Measurements from ENCODE around the gene TNIK. TPM values are rescaled to one million over a fixed set of nuclear protein-coding genes. Genes with fewer than 3 reads are reported as not detected.

Gene TNIK
- total RNA-seq, 2 donors from 2014 or later: 5.6 to 47.1 TPM

DNA sequence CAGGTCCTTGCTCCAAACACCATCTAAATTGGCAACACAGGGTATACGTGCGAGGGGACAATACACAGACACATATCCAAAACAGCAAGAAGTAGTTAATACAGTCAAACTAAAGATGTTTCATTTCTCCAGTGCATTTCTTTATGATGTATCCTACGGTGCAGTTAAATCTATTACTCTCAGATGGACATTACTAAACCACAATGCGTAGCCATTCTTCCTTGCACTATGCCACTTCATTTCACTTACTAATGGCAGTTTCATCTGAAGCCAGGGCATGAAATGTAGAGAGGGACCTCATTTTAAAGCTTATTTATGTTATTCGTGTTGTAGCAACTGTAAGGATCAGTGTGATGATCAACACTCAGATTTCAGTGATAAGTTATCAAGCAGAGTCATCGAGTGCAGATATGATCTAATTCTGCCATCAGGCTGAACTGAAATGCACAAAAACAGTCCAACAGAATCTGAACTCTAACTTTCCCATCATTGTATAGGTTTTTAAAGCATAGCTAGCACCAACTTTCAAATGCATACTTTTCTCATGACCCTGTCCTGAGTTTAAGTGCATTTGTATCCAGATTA is 14.5 kb downstream of the TNIK start:
- intact Hi-C loops (cut with DNase I): no loop called here
- Histone ChIP-seq H3K36me3 (no peaks in the 10 kb centered on the region), H3K4me3 (no peak overlapping the region), H3K27ac (no peak overlapping the region), H3K4me1 (replicated peaks) (no peaks in the 10 kb centered on the region), H3K9me3 (no peaks in the 10 kb centered on the region), H3K27me3 (replicated peaks; ENCODE audit: insufficient read depth) (no peaks in the 10 kb centered on the region)
- no peak for DNase-seq (ENCODE audit: low spot score)
- no peak for TF ChIP-seq POLR2A (IDR thresholded peaks at IDR 0.05)
- no peak for TF ChIP-seq POLR2AphosphoS5 (IDR thresholded peaks at IDR 0.05)
- TF ChIP-seq, protein P1, sequence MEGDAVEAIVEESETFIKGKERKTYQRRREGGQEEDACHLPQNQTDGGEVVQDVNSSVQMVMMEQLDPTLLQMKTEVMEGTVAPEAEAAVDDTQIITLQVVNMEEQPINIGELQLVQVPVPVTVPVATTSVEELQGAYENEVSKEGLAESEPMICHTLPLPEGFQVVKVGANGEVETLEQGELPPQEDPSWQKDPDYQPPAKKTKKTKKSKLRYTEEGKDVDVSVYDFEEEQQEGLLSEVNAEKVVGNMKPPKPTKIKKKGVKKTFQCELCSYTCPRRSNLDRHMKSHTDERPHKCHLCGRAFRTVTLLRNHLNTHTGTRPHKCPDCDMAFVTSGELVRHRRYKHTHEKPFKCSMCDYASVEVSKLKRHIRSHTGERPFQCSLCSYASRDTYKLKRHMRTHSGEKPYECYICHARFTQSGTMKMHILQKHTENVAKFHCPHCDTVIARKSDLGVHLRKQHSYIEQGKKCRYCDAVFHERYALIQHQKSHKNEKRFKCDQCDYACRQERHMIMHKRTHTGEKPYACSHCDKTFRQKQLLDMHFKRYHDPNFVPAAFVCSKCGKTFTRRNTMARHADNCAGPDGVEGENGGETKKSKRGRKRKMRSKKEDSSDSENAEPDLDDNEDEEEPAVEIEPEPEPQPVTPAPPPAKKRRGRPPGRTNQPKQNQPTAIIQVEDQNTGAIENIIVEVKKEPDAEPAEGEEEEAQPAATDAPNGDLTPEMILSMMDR (IDR thresholded peaks at IDR 0.05): no peak
- WGBS: 84% methylated on average over 6 of the region's 6 CpGs

DNA sequence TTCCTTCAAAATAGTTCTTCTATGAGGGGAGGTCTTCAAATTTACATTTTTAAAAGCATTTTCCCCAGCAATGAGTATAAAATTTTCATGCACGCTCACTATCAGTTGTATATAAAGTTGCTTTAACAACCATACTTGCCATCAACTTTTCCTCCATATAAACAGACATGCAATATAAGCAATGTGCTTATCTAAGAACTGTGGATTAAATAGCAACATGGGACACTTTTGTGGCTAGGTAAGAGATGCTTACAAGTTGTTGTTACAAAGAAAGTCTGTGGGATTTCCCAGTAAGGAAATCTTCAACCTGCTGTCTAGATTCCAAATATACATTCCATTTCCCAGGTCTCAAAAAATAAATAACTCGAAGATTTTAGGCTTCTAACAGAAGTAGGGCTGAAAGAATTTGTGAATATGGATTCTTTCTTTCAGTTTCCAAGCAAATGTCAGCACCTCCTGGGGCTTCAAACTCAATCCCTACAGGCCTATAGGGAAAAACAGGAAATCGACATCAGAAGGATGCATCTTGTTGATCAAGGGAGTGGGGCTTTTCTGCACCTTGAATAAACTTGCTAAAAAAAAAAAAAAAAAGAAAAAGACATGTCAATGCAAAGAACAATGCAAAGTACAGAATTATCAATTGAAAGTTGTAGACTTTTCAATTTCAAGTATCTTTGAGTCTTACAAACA is 16.1 kb downstream of the TNIK start:
- Histone ChIP-seq H3K9me3 (no peaks in the 10 kb centered on the region), H3K36me3 (no peaks in the 10 kb centered on the region), H3K27me3 (replicated peaks; ENCODE audit: insufficient read depth) (no peaks in the 10 kb centered on the region), H3K4me1 (replicated peaks) (no peaks in the 10 kb centered on the region), H3K27ac (no peak overlapping the region), H3K4me3 (no peak overlapping the region)
- TF ChIP-seq POLR2AphosphoS5 (IDR thresholded peaks at IDR 0.05) (no peak), POLR2A (IDR thresholded peaks at IDR 0.05) (no peak)
- TF ChIP-seq, protein P1 (IDR thresholded peaks at IDR 0.05): no peak
- intact Hi-C loops (cut with DNase I): no loop called here
- WGBS: 75% methylated on average over 3 of the region's 3 CpGs
- DNase-seq (ENCODE audit: low spot score): no peak

DNA sequence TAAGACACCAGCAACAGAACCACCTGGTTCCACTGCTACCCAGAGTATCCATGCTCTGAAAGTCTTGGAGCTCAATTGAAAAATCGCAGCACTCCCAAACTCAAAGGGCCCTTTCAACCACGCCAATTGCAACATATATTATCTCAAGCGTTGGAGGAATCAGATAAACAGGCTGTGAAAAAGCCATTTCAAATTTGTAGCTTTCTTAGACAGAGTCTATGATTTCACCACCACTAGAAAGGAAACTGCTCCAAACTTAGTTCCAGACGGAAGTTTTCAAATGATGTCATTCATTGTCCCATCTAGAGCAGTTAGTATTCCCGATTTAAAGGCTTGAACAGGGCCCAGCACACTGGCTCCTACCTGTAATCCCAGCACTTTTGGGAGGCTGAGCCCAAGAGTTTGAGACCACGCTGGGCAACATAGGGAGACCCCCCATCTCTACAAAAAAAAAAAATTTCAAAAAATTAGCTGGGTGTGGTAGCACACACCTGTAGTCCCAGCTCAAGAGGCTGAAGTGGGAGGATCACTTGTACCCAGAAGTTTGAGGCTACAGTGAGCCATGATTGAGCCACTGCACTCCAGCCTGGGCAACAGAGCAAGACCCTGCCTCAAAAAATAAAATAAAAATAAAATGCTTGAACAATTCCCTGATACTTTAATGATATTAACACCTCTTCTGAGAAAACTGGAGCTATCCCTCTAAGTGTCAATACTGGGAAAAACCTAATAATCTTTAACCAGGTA is 16.8 kb downstream of the TNIK start:
- Histone ChIP-seq H3K4me3 (no peak overlapping the region), H3K4me1 (replicated peaks) (no peaks in the 10 kb centered on the region), H3K9me3 (no peaks in the 10 kb centered on the region), H3K27me3 (replicated peaks; ENCODE audit: insufficient read depth) (no peaks in the 10 kb centered on the region), H3K27ac (no peak overlapping the region), H3K36me3 (no peaks in the 10 kb centered on the region)
- intact Hi-C loops (cut with DNase I): no loop called here
- TF ChIP-seq, protein P1 (IDR thresholded peaks at IDR 0.05): no peak
- TF ChIP-seq POLR2A (IDR thresholded peaks at IDR 0.05): no peak
- DNase-seq (ENCODE audit: low spot score): no peak
- WGBS: 69% methylated on average over 6 of the region's 6 CpGs

DNA sequence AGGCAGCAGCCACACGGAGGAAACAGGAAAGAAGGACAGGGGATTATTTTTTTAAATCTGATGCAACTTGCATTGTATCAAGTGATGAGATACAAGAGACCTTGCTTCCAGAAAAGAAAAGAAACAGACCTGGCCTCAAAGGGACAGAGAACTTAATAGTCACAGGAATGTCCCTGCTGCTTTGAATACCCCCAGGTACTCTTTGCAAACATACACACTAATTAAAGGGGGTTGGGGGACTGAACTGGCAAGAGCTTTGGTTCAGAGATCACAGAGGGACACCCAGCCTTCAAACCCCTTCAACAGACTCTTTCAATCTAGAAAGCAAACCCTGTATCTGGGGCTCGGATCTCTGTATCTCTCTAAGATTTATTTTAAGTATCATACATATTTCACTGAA is 18.0 kb downstream of the TNIK start:
- no peak for DNase-seq (ENCODE audit: low spot score)
- Histone ChIP-seq H3K4me1 (replicated peaks) (no peaks in the 10 kb centered on the region), H3K36me3 (no peaks in the 10 kb centered on the region), H3K27me3 (replicated peaks; ENCODE audit: insufficient read depth) (no peaks in the 10 kb centered on the region), H3K27ac (no peak overlapping the region), H3K9me3 (no peaks in the 10 kb centered on the region), H3K4me3 (no peak overlapping the region)
- intact Hi-C loops (cut with DNase I): no loop called here
- no peak for TF ChIP-seq POLR2AphosphoS5 (IDR thresholded peaks at IDR 0.05)
- WGBS: 83% methylated on average over 2 of the region's 2 CpGs

DNA sequence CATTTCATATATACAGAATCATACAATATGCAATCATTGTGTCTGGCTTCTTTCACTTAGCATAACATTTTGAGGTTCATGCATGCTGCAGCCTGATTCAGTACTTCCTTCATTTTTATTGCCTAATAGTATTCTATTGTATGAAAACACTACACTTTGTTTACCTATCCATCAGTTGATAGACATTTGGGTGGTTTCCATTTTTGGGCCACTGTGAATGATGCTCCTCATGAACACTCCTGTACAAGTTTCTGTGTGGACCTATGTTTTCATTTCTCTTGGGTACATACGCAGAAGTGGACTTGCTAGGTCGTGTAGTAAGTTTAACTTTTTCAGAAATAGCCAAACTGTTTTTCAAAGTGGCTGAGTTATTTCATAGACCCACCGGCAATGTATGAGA is 18.8 kb downstream of the TNIK start:
- Histone ChIP-seq H3K4me1 (replicated peaks) (no peaks in the 10 kb centered on the region), H3K27me3 (replicated peaks; ENCODE audit: insufficient read depth) (no peaks in the 10 kb centered on the region), H3K9me3 (no peaks in the 10 kb centered on the region), H3K36me3 (no peaks in the 10 kb centered on the region), H3K4me3 (no peak overlapping the region), H3K27ac (no peak overlapping the region)
- DNase-seq (ENCODE audit: low spot score): no peak
- 62% methylated on average over 3 of the region's 3 CpGs for whole genome bisulfite sequencing
- TF ChIP-seq, protein P1 (IDR thresholded peaks at IDR 0.05): no peak
- TF ChIP-seq POLR2AphosphoS5 (IDR thresholded peaks at IDR 0.05) (no peak), POLR2A (IDR thresholded peaks at IDR 0.05) (no peak)
- intact Hi-C loops (cut with DNase I): no loop called here

All from prostate gland (tissue), 2 donors.